WTC11 (cell line): ENCODE results near the gene RHBDD2.

ENCODE experiments used
- AFF4 ChIP-seq: sonication (generic); formaldehyde crosslinking; IDR thresholded peaks from 2 replicates; pipeline ENCODE4 v1.8.1; 2023; ENCODE audit warnings: mild to moderate bottlenecking, missing genetic modification reagents, borderline replicate concordance
- CTCF ChIP-seq: fragments of 200-600 bp; IDR thresholded peaks from 2 replicates; pipeline ENCODE4 v1.8.0; 2022; ENCODE audit warnings: antibody characterized with exemption
- IRF1 ChIP-seq: sonication (generic); formaldehyde crosslinking; IDR thresholded peaks from 2 replicates; pipeline ENCODE4 v1.8.0; 2023; ENCODE audit warnings: missing genetic modification reagents
- NFYB ChIP-seq: sonication (generic); formaldehyde crosslinking; conservative IDR thresholded peaks from 2 replicates; pipeline ENCODE4 v1.8.0; 2022; ENCODE audit warnings: low read depth, missing genetic modification reagents
- SMAD4 ChIP-seq: sonication (generic); formaldehyde crosslinking; IDR thresholded peaks from 2 replicates; pipeline ENCODE4 v1.8.0; 2022; ENCODE audit warnings: mild to moderate bottlenecking, missing genetic modification reagents
- TEAD4 ChIP-seq: sonication (generic); formaldehyde crosslinking; IDR thresholded peaks from 2 replicates; pipeline ENCODE4 v1.8.0; 2022; ENCODE audit warnings: mild to moderate bottlenecking, missing genetic modification reagents
- ZNF232 ChIP-seq: sonication (generic); formaldehyde crosslinking; IDR thresholded peaks from 2 replicates; pipeline ENCODE4 v1.8.0; 2022; ENCODE audit warnings: mild to moderate bottlenecking, missing genetic modification reagents
- ZNF425 ChIP-seq: fragments of 250-450 bp; sonication (Bioruptor Pico); conservative IDR thresholded peaks from 2 replicates; pipeline ENCODE4 v1.9.0; 2021; ENCODE audit warnings: mild to moderate bottlenecking
- ZNF512 ChIP-seq: sonication (generic); formaldehyde crosslinking; IDR thresholded peaks from 2 replicates; pipeline ENCODE4 v1.8.1; 2022; ENCODE audit warnings: missing genetic modification reagents, borderline replicate concordance

GRCh38 chr7:75916685-75917634 lies 38.1 kb downstream of the RHBDD2 start:
- TF ChIP-seq NFYB (no peak), CTCF (no peak), TEAD4 (CRISPR knock-in tag) (no peak), ZNF425 (CRISPR knock-in tag) (no peak), SMAD4 (CRISPR knock-in tag) (no peak), ZNF512 (CRISPR knock-in tag) (no peak), ZNF232 (no peak), IRF1 (no peak), AFF4 (CRISPR knock-in tag) (no peak)
